PC-3 (cell line): Measurements from ENCODE around the gene DVL1. TPM values are rescaled to one million over a fixed set of nuclear protein-coding genes. Genes with fewer than 3 reads are reported as not detected.

ENCODE experiments used
- ATAC-seq: fragments of 200-7000 bp; cut with Tn5 transposase; 2 replicates; pipeline ENCODE4 v1.9.1; 2020; ENCODE audit warnings: mild to moderate bottlenecking, moderate library complexity
- BruUV-seq: library from RNA; stranded (reverse); fragments of 400-500 nt; replicated peaks from 2 replicates; lab custom pipeline; 2021; lab: Mats Ljungman, UMichigan
- CTCF ChIA-PET: fragments of 300-600 bp; sonication (Branson Sonifier 250); formaldehyde crosslinking; loops from one replicate; lab custom pipeline; 2022; ENCODE audit warnings: antibody characterized with exemption; lab: Charles Lee
- POLR2A ChIA-PET: fragments of 300-600 bp; sonication (Branson Sonifier 250); formaldehyde crosslinking; loops from one replicate; lab custom pipeline; 2022; ENCODE audit warnings: antibody characterized with exemption; ENCODE audit not compliant: unreplicated experiment; lab: Charles Lee
- DNase-seq: peaks from one replicate; pipeline ENCODE4 v3.0.0-alpha.2; 2015
- H2AFZ ChIP-seq: fragments of 300-600 bp; sonication (generic); 2 replicates; pipeline ENCODE4 v1.6.0; 2016; ENCODE audit warnings: antibody characterized with exemption, low read length
- H3F3A ChIP-seq: fragments of 300-600 bp; sonication (generic); one replicate; pipeline ENCODE4 v1.6.0; 2017; ENCODE audit warnings: antibody characterized with exemption, low read length, control low read depth, mild to moderate bottlenecking; ENCODE audit not compliant: unreplicated experiment
- H3K27ac ChIP-seq: fragments of 300-600 bp; sonication (generic); 2 replicates; pipeline ENCODE4 v1.5.1; 2016; ENCODE audit warnings: mild to moderate bottlenecking, low read length
- H3K27me3 ChIP-seq: fragments of 300-600 bp; sonication (generic); 2 replicates; pipeline ENCODE4 v1.6.1; 2016; ENCODE audit warnings: low read length, mixed read lengths
- H3K36me3 ChIP-seq: fragments of 300-600 bp; sonication (generic); 2 replicates; pipeline ENCODE4 v1.6.1; 2016; ENCODE audit warnings: low read depth, mixed run types, low read length, mixed read lengths
- H3K4me1 ChIP-seq: fragments of 300-600 bp; sonication (generic); 2 replicates; pipeline ENCODE4 v1.5.1; 2016; ENCODE audit warnings: low read length; ENCODE audit not compliant: insufficient read depth
- H3K4me2 ChIP-seq: fragments of 300-600 bp; sonication (generic); 2 replicates; pipeline ENCODE4 v1.6.0; 2016; ENCODE audit warnings: low read length
- H3K4me3 ChIP-seq: fragments of 300-600 bp; sonication (generic); 2 replicates; pipeline ENCODE4 v1.5.1; 2016; ENCODE audit warnings: mild to moderate bottlenecking, low read length, mixed read lengths
- H3K79me2 ChIP-seq: fragments of 300-600 bp; sonication (generic); 2 replicates; pipeline ENCODE4 v1.6.1; 2017; ENCODE audit warnings: low read length, mixed read lengths
- H3K9ac ChIP-seq: fragments of 300-600 bp; sonication (generic); 2 replicates; pipeline ENCODE4 v1.6.0; 2016; ENCODE audit warnings: mild to moderate bottlenecking, low read length
- H3K9me2 ChIP-seq: fragments of 300-600 bp; sonication (generic); replicated peaks from 2 replicates; pipeline ENCODE4 v1.6.1; 2016; ENCODE audit warnings: mixed run types, low read length, mixed read lengths
- H3K9me3 ChIP-seq: fragments of 300-600 bp; sonication (generic); 2 replicates; pipeline ENCODE4 v1.6.1; 2016; ENCODE audit warnings: low read length, mixed read lengths
- H4K20me1 ChIP-seq: fragments of 300-600 bp; sonication (generic); 2 replicates; pipeline ENCODE4 v1.6.1; 2016; ENCODE audit warnings: low read length, mixed read lengths
- EZH2 ChIP-seq: fragments of 300-600 bp; sonication (generic); IDR thresholded peaks from one replicate; pipeline ENCODE4 v1.6.1; 2017; ENCODE audit warnings: antibody characterized with exemption, mild to moderate bottlenecking, low read length; ENCODE audit not compliant: unreplicated experiment
- EZH2phosphoT487 ChIP-seq: fragments of 300-600 bp; sonication (generic); IDR thresholded peaks from 2 replicates; pipeline ENCODE4 v1.6.1; 2018; ENCODE audit warnings: mild to moderate bottlenecking, antibody characterized with exemption, low read length, borderline replicate concordance
- intact Hi-C: fragments of 100-400 bp; cut with micrococcal nuclease; formaldehyde crosslinking; loops from 2 replicates; pipeline ENCODE4 v1.9.0; 2023
- total RNA-seq: library from RNA; depleted of rRNA; stranded (reverse); fragments of >200 nt; gene quantifications from 2 replicates; pipeline ENCODE4 v1.2.3, GENCODE V29; 2014
- TF ChIP-seq, protein P1 (sequence below): fragments of 300-600 bp; sonication (generic); conservative IDR thresholded peaks from 2 replicates; pipeline ENCODE4 v1.5.1; 2017; ENCODE audit warnings: antibody characterized with exemption, low read depth, mild to moderate bottlenecking, low read length

The DVL1 gene
- total RNA-seq, 1 experiment from 2014 or later, result 626 TPM

DNA sequence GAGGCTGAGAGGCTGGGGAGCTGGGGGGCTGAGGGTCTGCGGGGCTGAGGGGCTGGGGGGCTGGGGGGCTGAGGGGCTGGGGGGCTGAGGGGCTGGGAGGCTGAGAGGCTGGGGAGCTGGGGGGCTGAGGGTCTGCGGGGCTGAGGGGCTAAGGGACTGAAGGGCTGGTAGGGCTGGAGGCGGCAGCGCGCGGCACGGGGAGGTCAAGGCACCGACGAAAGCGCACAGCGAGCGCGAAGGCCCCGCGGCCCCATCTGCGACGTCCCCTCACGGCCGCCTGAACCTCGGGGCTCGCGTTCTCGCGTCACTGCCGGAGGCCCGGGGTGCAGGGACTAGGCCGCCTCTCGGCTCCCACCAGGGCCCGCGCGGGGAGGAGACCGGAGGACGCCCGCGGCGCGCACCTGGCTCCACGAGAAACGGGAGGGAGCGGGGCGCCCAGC lies 25.1 kb downstream of the DVL1 start:
- intact Hi-C loops, result no loop called here
- ATAC-seq (no peak; the same call in 1 of the 2 replicates), DNase-seq (no peak)
- Histone ChIP-seq H3K27ac (peak overlapping the region; percentile 46), H2AFZ (peak overlapping the region; percentile 62), H3K4me3 (peak overlapping the region; percentile 90), H3F3A (peaks cover 1% of the 10 kb centered on the region), H3K9me3 (no peaks in the 10 kb centered on the region), H3K79me2 (peaks cover 75% of the 10 kb centered on the region), H4K20me1 (peaks cover 29% of the 10 kb centered on the region), H3K27me3 (no peaks in the 10 kb centered on the region), H3K4me1 (peaks cover 32% of the 10 kb centered on the region), H3K36me3 (peaks cover 17% of the 10 kb centered on the region; the same call in 1 of the 2 replicates), H3K4me2 (peak overlapping the region; percentile 97), H3K9ac (peak overlapping the region; percentile 95), H3K9me2 (no peaks in the 10 kb centered on the region)
- no TSS peak for BruUV-seq
- POLR2A ChIA-PET, result no interaction called here
- TF ChIP-seq EZH2 (no peak), EZH2phosphoT487 (no peak)
- TF ChIP-seq, protein P1, sequence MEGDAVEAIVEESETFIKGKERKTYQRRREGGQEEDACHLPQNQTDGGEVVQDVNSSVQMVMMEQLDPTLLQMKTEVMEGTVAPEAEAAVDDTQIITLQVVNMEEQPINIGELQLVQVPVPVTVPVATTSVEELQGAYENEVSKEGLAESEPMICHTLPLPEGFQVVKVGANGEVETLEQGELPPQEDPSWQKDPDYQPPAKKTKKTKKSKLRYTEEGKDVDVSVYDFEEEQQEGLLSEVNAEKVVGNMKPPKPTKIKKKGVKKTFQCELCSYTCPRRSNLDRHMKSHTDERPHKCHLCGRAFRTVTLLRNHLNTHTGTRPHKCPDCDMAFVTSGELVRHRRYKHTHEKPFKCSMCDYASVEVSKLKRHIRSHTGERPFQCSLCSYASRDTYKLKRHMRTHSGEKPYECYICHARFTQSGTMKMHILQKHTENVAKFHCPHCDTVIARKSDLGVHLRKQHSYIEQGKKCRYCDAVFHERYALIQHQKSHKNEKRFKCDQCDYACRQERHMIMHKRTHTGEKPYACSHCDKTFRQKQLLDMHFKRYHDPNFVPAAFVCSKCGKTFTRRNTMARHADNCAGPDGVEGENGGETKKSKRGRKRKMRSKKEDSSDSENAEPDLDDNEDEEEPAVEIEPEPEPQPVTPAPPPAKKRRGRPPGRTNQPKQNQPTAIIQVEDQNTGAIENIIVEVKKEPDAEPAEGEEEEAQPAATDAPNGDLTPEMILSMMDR, result no peak
- CTCF ChIA-PET, result no interaction called here

- DNase-seq, result no peak
- Histone ChIP-seq H3K4me2 (peak overlapping the region; percentile 84), H3K9me3 (no peaks in the 10 kb centered on the region), H3K4me3 (peak overlapping the region; percentile 60), H3K36me3 (peaks cover 22% of the 10 kb centered on the region; the same call in 1 of the 2 replicates), H3F3A (peaks cover 9% of the 10 kb centered on the region), H4K20me1 (peaks cover 29% of the 10 kb centered on the region), H3K9ac (peak overlapping the region; percentile 16; the same call in 1 of the 2 replicates), H3K27me3 (no peaks in the 10 kb centered on the region), H3K4me1 (peaks cover 42% of the 10 kb centered on the region), H3K9me2 (no peaks in the 10 kb centered on the region), H3K27ac (no peak overlapping the region), H2AFZ (no peak overlapping the region), H3K79me2 (peaks cover 80% of the 10 kb centered on the region)
- ATAC-seq, result no peak
- TF ChIP-seq EZH2 (no peak), EZH2phosphoT487 (no peak)
- TF ChIP-seq, protein P1, result no peak
- ChIA-PET CTCF (no interaction called here), POLR2A (no interaction called here)
- intact Hi-C loops, result no loop called here
- no TSS peak for BruUV-seq
These were observed 26.3 kb downstream of the DVL1 start for GRCh38 chr1:1322952-1323351.

- no peak for TF ChIP-seq EZH2
- TF ChIP-seq, protein P1, result no peak
- TF ChIP-seq EZH2phosphoT487, result no peak
- Histone ChIP-seq H3K4me2 (no peak overlapping the region), H3K9me3 (no peaks in the 10 kb centered on the region), H3K4me1 (peaks cover 48% of the 10 kb centered on the region), H3K27ac (no peak overlapping the region), H3K9me2 (no peaks in the 10 kb centered on the region), H3K36me3 (peaks cover 25% of the 10 kb centered on the region; the same call in 1 of the 2 replicates), H3K79me2 (peaks cover 84% of the 10 kb centered on the region), H2AFZ (no peak overlapping the region), H3K9ac (no peak overlapping the region), H3F3A (peaks cover 9% of the 10 kb centered on the region), H3K27me3 (no peaks in the 10 kb centered on the region), H3K4me3 (no peak overlapping the region), H4K20me1 (peaks cover 29% of the 10 kb centered on the region)
- DNase-seq, result no peak
- POLR2A ChIA-PET, result no interaction called here
- no TSS peak for BruUV-seq
- CTCF ChIA-PET, result no interaction called here
- intact Hi-C loops, result no loop called here
- no peak for ATAC-seq
These were observed 26.8 kb downstream of the DVL1 start for GRCh38 chr1:1322418-1322817.
